Testis (tissue), 3 donors: Measurements from ENCODE around the gene CDYL2. TPM values are rescaled to one million over a fixed set of nuclear protein-coding genes. Genes with fewer than 3 reads are reported as not detected.

ENCODE experiments used
- DNase-seq: peaks from one replicate; pipeline ENCODE4 v3.0.0-alpha.2; 2019
- H3K27ac ChIP-seq, 2 donors: fragments of 200-600 bp; sonication (generic); one replicate each; pipeline ENCODE4 v1.5.1; 2019
- H3K27me3 ChIP-seq: fragments of 200-600 bp; sonication (generic); one replicate; pipeline ENCODE4 v1.5.1; 2019
- H3K36me3 ChIP-seq: fragments of 200-600 bp; sonication (generic); one replicate; pipeline ENCODE4 v1.5.1; 2017; ENCODE audit warnings: low read depth; ENCODE audit errors: missing control alignments
- H3K4me1 ChIP-seq: fragments of 200-600 bp; sonication (generic); one replicate; pipeline ENCODE4 v1.5.1; 2019
- H3K4me3 ChIP-seq, 2 donors: fragments of 200-600 bp; sonication (generic); one replicate each; pipeline ENCODE4 v1.5.1; 2017 to 2019
- H3K9me3 ChIP-seq: fragments of 200-600 bp; sonication (generic); one replicate; pipeline ENCODE4 v1.5.1; 2017
- CTCF ChIP-seq, 3 experiments: fragments of 450-650 bp in 2 of 3; fragments of 200-600 bp in 1 of 3; sonication (generic) in 1 of 3; IDR thresholded peaks; one replicate each; pipeline ENCODE4 v1.5.1; 2016 to 2019; ENCODE audit warnings: antibody characterized with exemption in 3 of 3, mild to moderate bottlenecking in 2 of 3, moderate library complexity in 1 of 3
- POLR2A ChIP-seq: fragments of 450-650 bp; IDR thresholded peaks from one replicate; pipeline ENCODE4 v1.6.1; 2017; ENCODE audit warnings: antibody characterized with exemption, mild to moderate bottlenecking, moderate library complexity
- WGBS, 2 donors: methylation state at CpG; one replicate each; pipeline ENCODE4 v1.1.5; 2018; 5-methylcytosine and 5-hydroxymethylcytosine counted together
- intact Hi-C: fragments of 100-400 bp; cut with DNase I; formaldehyde crosslinking; loops from one replicate; pipeline ENCODE4 v1.15.1; 2023; ENCODE audit warnings: low total_unique reads
- polyA plus RNA-seq: library from polyadenylated mRNA; stranded (reverse); fragments of 350-450 nt; fragmentation: Illumina TruSeq; extraction: RNeasy Lipid Tissue Mini Kit (QIAGEN cat#74804); gene quantifications from one replicate; pipeline ENCODE4 v1.2.3, GENCODE V29; 2014; ENCODE audit warnings: low read depth, low replicate concordance; ENCODE audit not compliant: insufficient read depth
- total RNA-seq, 2 donors: library from RNA; depleted of rRNA; stranded (reverse); fragments of >200 nt; gene quantifications; one replicate each; pipeline ENCODE4 v1.2.3, GENCODE V29; 2016

Gene CDYL2
- total and polyA plus RNA-seq, 3 donors from 2014 or later: 31.2 to 63.7 (median 60.4) TPM

- Histone ChIP-seq H3K36me3 (no peaks in the 10 kb centered on the region), H3K4me3 (no peak overlapping the region), H3K9me3 (no peaks in the 10 kb centered on the region), H3K4me1 (peaks cover 5% of the 10 kb centered on the region), H3K27ac (no peak overlapping the region), H3K27me3 (no peaks in the 10 kb centered on the region)
- intact Hi-C loops: no loop called here
- no peak for DNase-seq
- 88 to 90% methylated on average over 7 of the region's 7 CpGs for WGBS, 2 donors
- TF ChIP-seq POLR2A (no peak), CTCF (IDR thresholded peaks at IDR 0.05) (no peak)
Measured at GRCh38 chr16:80680046-80680445, 124.4 kb downstream of the CDYL2 start.

- H3K9me3 ChIP-seq: no peaks in the 10 kb centered on the region
- no peaks in the 10 kb centered on the region for H3K36me3 ChIP-seq
- intact Hi-C loops: no loop called here
- DNase-seq: no peak
- H3K4me3 ChIP-seq: no peak overlapping the region
- H3K27ac ChIP-seq: no peak overlapping the region
- TF ChIP-seq CTCF (IDR thresholded peaks at IDR 0.05) (no peak), POLR2A (no peak)
- H3K27me3 ChIP-seq: no peaks in the 10 kb centered on the region
- peaks cover 5% of the 10 kb centered on the region for H3K4me1 ChIP-seq
- 100% methylated on average over 1 of the region's 1 CpG for WGBS, 2 donors
Measured at GRCh38 chr16:80674884-80675283, 129.5 kb downstream of the CDYL2 start.

GRCh38 chr16:80672379-80672778 is 132.0 kb downstream of the CDYL2 start:
- intact Hi-C loops: no loop called here
- no peaks in the 10 kb centered on the region for H3K9me3 ChIP-seq
- no peak for DNase-seq
- H3K4me1 ChIP-seq: peaks cover 5% of the 10 kb centered on the region
- no peaks in the 10 kb centered on the region for H3K36me3 ChIP-seq
- no peak overlapping the region for H3K4me3 ChIP-seq
- H3K27ac ChIP-seq: no peak overlapping the region
- TF ChIP-seq POLR2A (no peak), CTCF (IDR thresholded peaks at IDR 0.05) (no peak)
- H3K27me3 ChIP-seq: no peaks in the 10 kb centered on the region

- Histone ChIP-seq H3K4me3 (no peak overlapping the region), H3K4me1 (peaks cover 3% of the 10 kb centered on the region), H3K27ac (no peak overlapping the region), H3K27me3 (no peaks in the 10 kb centered on the region), H3K36me3 (no peaks in the 10 kb centered on the region), H3K9me3 (no peaks in the 10 kb centered on the region)
- intact Hi-C loops: no loop called here
- DNase-seq: no peak
- TF ChIP-seq POLR2A (no peak), CTCF (IDR thresholded peaks at IDR 0.05) (no peak)
- 62 to 70% methylated on average over 5 of the region's 5 CpGs for WGBS, 2 donors
Measured at GRCh38 chr16:80671281-80671849, 133.0 kb downstream of the CDYL2 start.

- WGBS, 2 donors: 90 to 92% methylated on average over 20 of the region's 20 CpGs
- H3K36me3 ChIP-seq: no peaks in the 10 kb centered on the region
- TF ChIP-seq CTCF (IDR thresholded peaks at IDR 0.05) (no peak), POLR2A (no peak)
- no peaks in the 10 kb centered on the region for H3K4me1 ChIP-seq
- no peak overlapping the region for H3K27ac ChIP-seq
- H3K9me3 ChIP-seq: no peaks in the 10 kb centered on the region
- intact Hi-C loops: no loop called here
- H3K4me3 ChIP-seq: no peak overlapping the region
- no peaks in the 10 kb centered on the region for H3K27me3 ChIP-seq
- no peak for DNase-seq
Measured at GRCh38 chr16:80670170-80670865, 134.1 kb downstream of the CDYL2 start.
